ENCODE measurements around the gene MYCN. TPM values are rescaled to one million over a fixed set of nuclear protein-coding genes. Genes with fewer than 3 reads are reported as not detected.

The MYCN gene
- total RNA-seq, 6 experiments from 2014 or later: not detected

DNA sequence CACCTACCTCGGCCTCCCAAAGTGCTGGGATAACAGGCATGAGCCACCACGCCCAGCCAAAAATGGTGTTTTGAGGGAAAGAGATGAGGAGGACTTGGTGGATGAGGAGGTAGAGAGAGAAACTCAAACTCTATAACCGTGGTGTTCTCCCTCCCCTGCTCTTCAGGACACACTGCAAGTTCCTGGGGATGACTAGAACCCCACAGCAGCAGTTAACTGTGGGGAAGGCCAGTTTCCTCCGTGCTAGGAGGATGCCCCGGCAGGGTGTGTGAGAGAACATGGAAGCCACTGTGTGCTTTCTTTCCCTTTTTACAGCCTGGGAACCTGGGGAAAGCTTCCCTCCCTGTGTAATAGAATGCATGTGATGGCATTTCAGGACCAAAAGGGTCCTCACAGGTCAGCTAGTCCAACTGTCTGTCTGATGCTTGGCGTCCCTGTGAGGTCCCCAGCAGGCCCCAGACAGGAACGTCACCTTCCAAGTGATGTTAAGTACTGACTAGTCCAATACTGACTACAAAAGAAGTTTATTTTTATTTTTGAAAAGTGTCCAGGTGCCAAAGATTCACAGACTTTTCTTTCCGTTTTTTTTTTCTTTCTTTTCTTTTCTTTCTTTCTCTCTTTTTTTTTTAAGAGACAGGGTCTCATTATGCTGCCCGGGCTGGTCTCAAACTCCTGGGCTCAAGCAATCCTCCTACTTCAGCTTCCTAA, 38.9 kb downstream of the MYCN start:
- Mint-ChIP-seq H3K27me3 (ENCODE audit: insufficient read depth) (no peaks in the 10 kb centered on the region; the same call in 1 of the 2 replicates), H3K36me3 (ENCODE audit: low read depth) (peaks cover 4% of the 10 kb centered on the region; the same call in 1 of the 2 replicates), H3K4me3 (no peak overlapping the region), H3K9me3 (peaks cover 41% of the 10 kb centered on the region), H3K27ac (no peak overlapping the region), H3K4me1 (ENCODE audit: low read depth) (no peaks in the 10 kb centered on the region)
- DNase-seq: no peak
- TF ChIP-seq, protein P1, sequence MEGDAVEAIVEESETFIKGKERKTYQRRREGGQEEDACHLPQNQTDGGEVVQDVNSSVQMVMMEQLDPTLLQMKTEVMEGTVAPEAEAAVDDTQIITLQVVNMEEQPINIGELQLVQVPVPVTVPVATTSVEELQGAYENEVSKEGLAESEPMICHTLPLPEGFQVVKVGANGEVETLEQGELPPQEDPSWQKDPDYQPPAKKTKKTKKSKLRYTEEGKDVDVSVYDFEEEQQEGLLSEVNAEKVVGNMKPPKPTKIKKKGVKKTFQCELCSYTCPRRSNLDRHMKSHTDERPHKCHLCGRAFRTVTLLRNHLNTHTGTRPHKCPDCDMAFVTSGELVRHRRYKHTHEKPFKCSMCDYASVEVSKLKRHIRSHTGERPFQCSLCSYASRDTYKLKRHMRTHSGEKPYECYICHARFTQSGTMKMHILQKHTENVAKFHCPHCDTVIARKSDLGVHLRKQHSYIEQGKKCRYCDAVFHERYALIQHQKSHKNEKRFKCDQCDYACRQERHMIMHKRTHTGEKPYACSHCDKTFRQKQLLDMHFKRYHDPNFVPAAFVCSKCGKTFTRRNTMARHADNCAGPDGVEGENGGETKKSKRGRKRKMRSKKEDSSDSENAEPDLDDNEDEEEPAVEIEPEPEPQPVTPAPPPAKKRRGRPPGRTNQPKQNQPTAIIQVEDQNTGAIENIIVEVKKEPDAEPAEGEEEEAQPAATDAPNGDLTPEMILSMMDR (IDR thresholded peaks at IDR 0.05): no peak

DNA sequence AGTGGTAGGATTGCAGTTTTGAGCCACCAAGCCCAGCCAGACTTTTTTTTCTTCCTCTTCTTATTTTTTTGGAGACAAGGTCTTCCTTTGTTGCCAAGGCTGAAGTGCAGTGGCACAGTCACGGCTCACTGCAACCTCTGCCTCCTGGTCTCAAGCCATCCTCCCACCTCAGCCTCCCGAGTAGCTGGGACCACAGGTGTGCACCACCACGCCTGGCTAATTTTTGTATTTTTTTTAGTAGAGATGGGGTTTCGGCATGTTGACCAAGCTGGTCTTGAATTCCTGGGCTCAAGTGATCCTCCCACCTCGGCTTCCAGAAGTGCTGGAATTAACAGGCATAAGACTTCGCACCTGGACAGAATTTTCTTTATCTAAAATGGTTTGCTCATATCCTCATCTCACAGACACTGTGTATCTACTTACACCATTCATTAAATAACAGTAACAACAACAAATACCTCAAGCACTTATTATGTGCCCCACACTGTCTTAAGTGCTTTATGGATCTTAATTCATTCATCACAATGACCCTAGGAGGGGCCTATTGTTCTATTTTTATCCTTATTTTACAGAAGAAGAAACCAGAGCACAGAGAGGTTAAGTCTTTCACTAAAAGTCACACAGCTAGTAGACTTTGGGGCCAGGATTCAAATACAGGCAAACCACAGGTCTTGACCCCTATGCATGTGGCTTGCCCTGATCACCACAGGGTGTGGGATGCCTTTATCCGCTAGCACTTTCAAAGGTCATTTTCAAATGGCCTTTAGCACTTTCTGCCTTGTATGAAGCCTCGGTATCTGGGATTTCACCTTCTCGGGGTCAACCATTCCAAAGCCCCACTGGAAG, 39.6 kb downstream of the MYCN start:
- peaks cover 4% of the 10 kb centered on the region; the same call in 1 of the 2 replicates for H3K36me3 Mint-ChIP-seq (ENCODE audit: low read depth)
- H3K27ac Mint-ChIP-seq: no peak overlapping the region
- no peak for DNase-seq
- no peak overlapping the region for H3K4me3 Mint-ChIP-seq
- no peaks in the 10 kb centered on the region for H3K4me1 Mint-ChIP-seq (ENCODE audit: low read depth)
- H3K9me3 Mint-ChIP-seq: peaks cover 41% of the 10 kb centered on the region
- TF ChIP-seq, protein P1 (IDR thresholded peaks at IDR 0.05): no peak
- H3K27me3 Mint-ChIP-seq (ENCODE audit: insufficient read depth): no peaks in the 10 kb centered on the region; the same call in 1 of the 2 replicates

DNA sequence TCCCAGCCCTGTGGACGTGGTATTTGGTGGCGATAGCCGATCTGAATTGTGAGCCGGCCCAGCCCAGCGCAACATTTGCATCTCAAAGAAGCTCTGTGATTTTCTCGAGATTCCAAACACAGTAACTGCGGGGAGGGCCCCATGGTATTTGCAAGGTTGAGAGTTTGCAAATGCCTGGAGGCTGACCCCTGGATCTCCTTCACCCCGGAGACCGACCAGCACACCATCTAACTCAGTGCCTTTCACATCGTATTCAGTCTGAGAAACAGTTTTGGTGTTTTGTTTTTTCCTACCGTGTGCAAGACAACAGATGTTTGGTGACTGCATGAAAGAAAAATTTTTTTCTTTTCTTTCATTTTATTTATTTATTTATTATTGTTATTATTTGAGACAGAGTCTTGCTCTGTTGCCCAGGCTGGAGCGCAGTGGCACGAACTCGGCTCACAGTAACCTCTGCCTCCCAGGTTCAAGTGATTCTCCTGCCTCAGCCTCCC, 40.3 kb downstream of the MYCN start:
- Mint-ChIP-seq H3K27me3 (ENCODE audit: insufficient read depth) (no peaks in the 10 kb centered on the region; the same call in 1 of the 2 replicates), H3K4me3 (no peak overlapping the region), H3K4me1 (ENCODE audit: low read depth) (no peaks in the 10 kb centered on the region), H3K9me3 (peaks cover 41% of the 10 kb centered on the region), H3K27ac (no peak overlapping the region), H3K36me3 (ENCODE audit: low read depth) (peaks cover 4% of the 10 kb centered on the region; the same call in 1 of the 2 replicates)
- DNase-seq: no peak
- TF ChIP-seq, protein P1 (IDR thresholded peaks at IDR 0.05): no peak

DNA sequence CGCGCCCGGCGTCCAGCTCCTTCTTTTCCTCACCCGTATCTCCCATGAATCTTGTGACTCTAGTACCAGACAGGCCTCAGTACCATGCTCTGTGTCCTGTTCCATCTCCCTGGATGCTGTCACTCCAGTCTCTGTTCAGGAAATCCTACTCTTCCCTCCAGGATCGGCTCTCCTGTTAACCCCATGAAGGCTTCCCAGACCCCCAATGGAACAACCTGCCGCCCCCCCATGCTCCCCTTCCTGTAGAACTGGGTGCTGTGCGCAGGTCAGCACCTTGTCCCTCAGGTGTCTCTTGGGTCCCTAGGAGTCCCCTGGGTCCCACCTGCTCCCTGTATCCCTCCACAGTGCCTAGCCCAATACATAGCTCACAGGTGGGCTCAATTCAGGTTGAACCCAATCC, 41.3 kb downstream of the MYCN start:
- Mint-ChIP-seq H3K4me3 (no peak overlapping the region), H3K9me3 (peaks cover 35% of the 10 kb centered on the region), H3K27me3 (ENCODE audit: insufficient read depth) (no peaks in the 10 kb centered on the region; the same call in 1 of the 2 replicates), H3K4me1 (ENCODE audit: low read depth) (no peaks in the 10 kb centered on the region), H3K27ac (no peak overlapping the region), H3K36me3 (ENCODE audit: low read depth) (peaks cover 4% of the 10 kb centered on the region; the same call in 1 of the 2 replicates)
- TF ChIP-seq, protein P1 (IDR thresholded peaks at IDR 0.05): no peak
- no peak for DNase-seq

DNA sequence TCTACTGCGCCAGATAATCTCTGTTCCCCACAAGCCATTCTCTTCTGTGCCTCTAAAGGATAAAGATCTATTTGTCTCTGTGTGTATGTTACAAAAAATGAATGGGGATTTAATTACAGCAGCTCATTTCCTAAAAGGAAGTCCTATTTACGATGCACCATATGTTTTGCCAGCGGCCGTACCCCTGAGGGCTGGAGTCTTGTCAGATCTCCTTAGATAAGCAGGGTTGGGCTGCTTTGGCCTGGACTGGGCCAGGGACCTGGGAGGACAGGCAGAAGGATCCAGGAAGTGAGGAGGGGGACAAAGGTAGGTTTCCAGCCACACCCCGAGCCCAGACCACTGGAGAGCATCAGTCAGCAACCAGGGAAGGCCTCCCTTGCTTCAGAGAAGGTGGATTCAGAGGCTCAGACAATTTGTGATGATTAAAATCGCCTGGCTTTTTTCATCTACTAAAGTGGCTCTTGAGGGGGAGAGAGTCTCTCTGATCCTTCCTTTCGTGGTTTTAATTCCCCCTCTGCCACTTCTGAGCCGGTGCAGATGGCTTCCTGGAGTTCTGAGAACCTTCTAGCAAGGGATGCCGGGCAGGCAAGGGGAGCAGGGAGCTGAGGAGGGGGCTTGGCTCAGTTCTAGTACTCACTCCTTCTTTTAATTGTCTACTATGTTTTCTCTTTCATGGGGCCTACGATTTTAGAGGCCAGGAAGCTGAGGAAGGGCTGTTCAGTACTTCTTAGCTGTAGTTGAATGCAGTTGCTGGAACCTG, 42.1 kb downstream of the MYCN start:
- no peak for DNase-seq
- Mint-ChIP-seq H3K4me3 (no peak overlapping the region), H3K9me3 (peaks cover 32% of the 10 kb centered on the region), H3K4me1 (ENCODE audit: low read depth) (no peaks in the 10 kb centered on the region), H3K36me3 (ENCODE audit: low read depth) (peaks cover 4% of the 10 kb centered on the region; the same call in 1 of the 2 replicates), H3K27me3 (ENCODE audit: insufficient read depth) (no peaks in the 10 kb centered on the region; the same call in 1 of the 2 replicates), H3K27ac (no peak overlapping the region)
- TF ChIP-seq, protein P1 (IDR thresholded peaks at IDR 0.05): no peak
